Parathyroid adenoma (tissue), 2 donors: ENCODE results near the gene DUS1L.

ENCODE experiments used
- H2AFZ ChIP-seq: fragments of 300-600 bp; sonication (generic); one replicate; pipeline ENCODE4 v1.7.0; 2017; ENCODE audit warnings: antibody characterized with exemption, mild to moderate bottlenecking
- H3K27ac ChIP-seq: fragments of 300-600 bp; sonication (generic); one replicate; pipeline ENCODE4 v1.7.0; 2017
- H3K27me3 ChIP-seq: fragments of 300-600 bp; sonication (generic); one replicate; pipeline ENCODE4 v1.7.0; 2017; ENCODE audit warnings: low read length; ENCODE audit not compliant: control insufficient read depth, insufficient read depth
- H3K36me3 ChIP-seq: fragments of 300-600 bp; sonication (generic); one replicate; pipeline ENCODE4 v1.7.0; 2017; ENCODE audit warnings: low read length; ENCODE audit not compliant: control insufficient read depth, insufficient read depth
- H3K4me1 ChIP-seq: fragments of 300-600 bp; sonication (generic); one replicate; pipeline ENCODE4 v1.7.0; 2017; ENCODE audit warnings: control low read depth
- H3K4me2 ChIP-seq: fragments of 300-600 bp; sonication (generic); one replicate; pipeline ENCODE4 v1.7.0; 2017; ENCODE audit warnings: low read length
- H3K4me3 ChIP-seq: fragments of 300-600 bp; sonication (generic); one replicate; pipeline ENCODE4 v1.7.0; 2017; ENCODE audit warnings: low read depth, low read length
- H3K79me2 ChIP-seq: fragments of 300-600 bp; sonication (generic); one replicate; pipeline ENCODE4 v1.7.0; 2017; ENCODE audit warnings: control low read depth
- H3K9ac ChIP-seq: fragments of 300-600 bp; sonication (generic); one replicate; pipeline ENCODE4 v1.7.0; 2017; ENCODE audit warnings: mild to moderate bottlenecking
- H3K9me3 ChIP-seq: fragments of 300-600 bp; sonication (generic); one replicate; pipeline ENCODE4 v1.7.0; 2017; ENCODE audit warnings: low read length; ENCODE audit not compliant: control insufficient read depth
- TF ChIP-seq, protein P1 (sequence below): fragments of 300-600 bp; sonication (generic); IDR thresholded peaks from one replicate; pipeline ENCODE4 v1.7.0; 2017; ENCODE audit warnings: antibody characterized with exemption, mild to moderate bottlenecking
- donor health status: primary hyperparathyroidism.

DUS1L gene

DNA sequence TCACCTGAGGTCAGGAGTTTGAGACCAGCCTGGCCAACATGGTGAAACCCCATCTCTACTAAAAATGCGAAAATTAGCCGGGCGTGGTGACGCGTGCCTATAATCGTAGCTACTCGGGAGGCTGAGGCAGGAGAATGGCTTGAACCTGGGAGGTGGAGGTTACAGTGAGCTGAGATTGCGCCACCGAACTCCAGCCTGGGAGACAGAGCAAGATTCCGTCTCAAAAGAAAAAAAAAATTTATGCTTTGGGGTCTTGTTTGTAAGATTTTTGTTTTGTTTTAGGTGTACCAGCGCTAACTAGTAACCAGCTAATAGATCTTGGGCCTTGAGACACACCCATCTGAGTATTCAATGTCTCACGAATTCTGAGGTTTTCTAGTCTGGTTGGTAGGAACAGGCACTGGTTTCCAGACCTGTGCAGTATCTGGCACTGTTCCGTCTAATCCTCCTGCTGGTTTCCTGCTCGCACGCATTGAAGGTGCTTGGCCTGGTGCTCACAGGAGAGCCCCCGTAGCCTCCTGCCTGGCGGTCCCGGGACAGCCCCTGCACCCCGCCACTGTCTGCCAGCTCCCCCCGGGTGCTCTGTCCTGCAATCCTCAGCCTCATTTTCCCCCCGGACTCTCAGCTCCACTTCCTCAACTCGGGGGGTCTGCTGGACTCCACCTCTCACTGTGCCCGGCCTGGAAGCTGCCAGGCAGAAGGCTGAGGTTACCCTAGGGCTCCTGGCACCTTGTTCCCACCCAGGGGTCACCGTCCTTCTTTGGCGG, 10.6 kb upstream of the DUS1L start:
- Histone ChIP-seq H3K4me2 (no peak overlapping the region), H3K27ac (no peak overlapping the region), H3K4me1 (no peaks in the 10 kb centered on the region), H2AFZ (no peak overlapping the region), H3K27me3 (no peaks in the 10 kb centered on the region), H3K9ac (no peak overlapping the region), H3K36me3 (no peaks in the 10 kb centered on the region), H3K79me2 (no peaks in the 10 kb centered on the region), H3K9me3 (no peaks in the 10 kb centered on the region), H3K4me3 (no peak overlapping the region)
- TF ChIP-seq, protein P1, sequence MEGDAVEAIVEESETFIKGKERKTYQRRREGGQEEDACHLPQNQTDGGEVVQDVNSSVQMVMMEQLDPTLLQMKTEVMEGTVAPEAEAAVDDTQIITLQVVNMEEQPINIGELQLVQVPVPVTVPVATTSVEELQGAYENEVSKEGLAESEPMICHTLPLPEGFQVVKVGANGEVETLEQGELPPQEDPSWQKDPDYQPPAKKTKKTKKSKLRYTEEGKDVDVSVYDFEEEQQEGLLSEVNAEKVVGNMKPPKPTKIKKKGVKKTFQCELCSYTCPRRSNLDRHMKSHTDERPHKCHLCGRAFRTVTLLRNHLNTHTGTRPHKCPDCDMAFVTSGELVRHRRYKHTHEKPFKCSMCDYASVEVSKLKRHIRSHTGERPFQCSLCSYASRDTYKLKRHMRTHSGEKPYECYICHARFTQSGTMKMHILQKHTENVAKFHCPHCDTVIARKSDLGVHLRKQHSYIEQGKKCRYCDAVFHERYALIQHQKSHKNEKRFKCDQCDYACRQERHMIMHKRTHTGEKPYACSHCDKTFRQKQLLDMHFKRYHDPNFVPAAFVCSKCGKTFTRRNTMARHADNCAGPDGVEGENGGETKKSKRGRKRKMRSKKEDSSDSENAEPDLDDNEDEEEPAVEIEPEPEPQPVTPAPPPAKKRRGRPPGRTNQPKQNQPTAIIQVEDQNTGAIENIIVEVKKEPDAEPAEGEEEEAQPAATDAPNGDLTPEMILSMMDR: no peak

DNA sequence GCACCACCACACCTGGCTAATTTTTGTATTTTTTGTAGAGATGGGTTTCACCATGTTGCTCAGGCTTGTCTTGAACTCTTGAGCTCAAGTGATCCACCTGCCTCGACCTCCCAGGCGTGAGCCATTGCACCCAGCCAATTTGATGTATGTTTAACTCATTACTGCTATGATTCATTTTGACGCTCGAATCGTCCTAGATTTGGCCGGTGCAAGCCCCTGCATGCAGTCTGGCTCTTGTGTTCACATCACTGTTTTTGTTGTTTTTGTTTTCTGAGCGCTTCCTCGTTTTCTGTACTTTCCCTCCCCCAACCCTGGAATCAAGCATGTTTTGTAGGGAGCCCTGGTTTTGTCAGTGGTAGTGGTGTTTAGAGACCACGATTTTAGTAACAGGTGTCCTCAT, 7.8 kb upstream of the DUS1L start:
- H2AFZ ChIP-seq: no peak overlapping the region
- H3K4me1 ChIP-seq: no peaks in the 10 kb centered on the region
- no peak overlapping the region for H3K9ac ChIP-seq
- no peaks in the 10 kb centered on the region for H3K27me3 ChIP-seq
- TF ChIP-seq, protein P1: no peak
- no peaks in the 10 kb centered on the region for H3K9me3 ChIP-seq
- H3K79me2 ChIP-seq: no peaks in the 10 kb centered on the region
- no peak overlapping the region for H3K27ac ChIP-seq
- no peaks in the 10 kb centered on the region for H3K36me3 ChIP-seq
- H3K4me2 ChIP-seq: no peak overlapping the region
- no peak overlapping the region for H3K4me3 ChIP-seq

DNA sequence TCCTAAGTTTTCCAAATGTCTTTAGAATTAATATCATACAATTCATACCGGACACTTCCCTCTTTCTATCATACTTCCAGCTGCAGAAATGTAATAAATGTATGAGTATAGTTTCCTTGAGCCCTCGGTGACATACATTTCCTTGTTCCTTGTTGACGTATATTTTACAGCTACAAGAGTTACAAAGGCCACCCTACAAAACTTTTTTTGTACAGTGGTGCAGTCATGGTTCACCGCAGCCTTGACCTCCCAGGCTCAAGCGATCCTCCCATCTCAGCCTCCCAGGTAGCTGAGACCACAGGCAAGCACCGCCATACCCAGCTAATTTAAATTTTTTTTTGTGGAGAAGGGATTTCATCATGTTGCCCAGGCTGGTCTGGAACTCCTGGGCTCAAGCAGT, 7.2 kb upstream of the DUS1L start:
- TF ChIP-seq, protein P1: no peak
- H3K79me2 ChIP-seq: no peaks in the 10 kb centered on the region
- no peaks in the 10 kb centered on the region for H3K36me3 ChIP-seq
- no peaks in the 10 kb centered on the region for H3K9me3 ChIP-seq
- H3K27ac ChIP-seq: no peak overlapping the region
- no peaks in the 10 kb centered on the region for H3K4me1 ChIP-seq
- no peak overlapping the region for H3K4me2 ChIP-seq
- H3K4me3 ChIP-seq: no peak overlapping the region
- no peak overlapping the region for H2AFZ ChIP-seq
- H3K27me3 ChIP-seq: no peaks in the 10 kb centered on the region
- H3K9ac ChIP-seq: no peak overlapping the region

DNA sequence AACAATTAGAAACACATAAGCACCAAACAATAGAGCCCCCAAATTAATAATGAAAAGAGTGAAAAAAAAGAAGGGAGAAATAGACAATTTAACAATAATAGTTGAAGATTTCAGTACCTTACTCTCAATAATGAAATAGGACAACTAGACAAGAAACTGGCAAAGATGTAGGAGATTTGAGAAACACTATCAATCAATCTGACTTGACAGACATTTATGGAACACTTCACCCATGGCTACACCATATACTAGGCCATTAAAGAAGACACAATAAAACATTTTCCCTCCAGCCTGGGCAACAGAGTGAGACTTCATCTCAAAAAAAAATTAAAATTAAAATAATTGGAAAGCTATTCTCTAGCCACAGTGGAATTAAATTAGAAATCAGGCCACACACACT, 5.0 kb upstream of the DUS1L start:
- Histone ChIP-seq H3K4me1 (peaks cover 5% of the 10 kb centered on the region), H3K36me3 (no peaks in the 10 kb centered on the region), H3K79me2 (no peaks in the 10 kb centered on the region), H3K9me3 (no peaks in the 10 kb centered on the region), H3K4me3 (no peak overlapping the region), H3K9ac (no peak overlapping the region), H2AFZ (no peak overlapping the region), H3K27me3 (no peaks in the 10 kb centered on the region), H3K27ac (no peak overlapping the region), H3K4me2 (no peak overlapping the region)
- TF ChIP-seq, protein P1: no peak

DNA sequence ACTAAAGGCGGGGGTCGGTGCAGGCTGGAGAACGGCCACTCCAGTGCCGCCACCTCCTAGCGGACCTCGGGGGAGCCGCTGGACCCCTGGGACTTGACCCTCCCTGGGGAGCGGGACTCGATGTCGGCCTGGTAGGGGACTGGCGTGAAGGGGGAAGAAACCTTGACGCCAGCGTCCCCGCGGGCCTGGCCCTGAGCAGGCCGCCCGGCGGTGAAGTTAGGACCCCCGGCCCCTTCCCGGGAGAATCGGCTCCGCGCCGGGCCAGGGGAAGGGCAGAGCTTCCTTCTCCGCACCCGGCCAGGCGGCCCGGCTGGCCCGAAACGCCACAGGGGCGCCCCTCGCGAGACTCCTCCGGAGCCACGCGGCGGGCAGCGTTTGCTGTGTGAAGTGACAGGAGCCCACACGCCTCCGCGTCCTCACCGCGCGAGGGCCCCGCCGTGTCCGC, 389 bp downstream of the DUS1L start:
- Histone ChIP-seq H3K4me3 (peak overlapping the region; percentile 70), H3K9me3 (no peaks in the 10 kb centered on the region), H3K4me2 (peak overlapping the region; percentile 91), H3K79me2 (no peaks in the 10 kb centered on the region), H3K27me3 (no peaks in the 10 kb centered on the region), H3K27ac (peak overlapping the region; percentile 42), H2AFZ (peak overlapping the region; percentile 66), H3K4me1 (peaks cover 13% of the 10 kb centered on the region), H3K36me3 (no peaks in the 10 kb centered on the region), H3K9ac (peak overlapping the region; percentile 83)
- TF ChIP-seq, protein P1: no peak
